HepG2 (cell line): Measurements from ENCODE around the gene FOSB. TPM values are rescaled to one million over a fixed set of nuclear protein-coding genes. Genes with fewer than 3 reads are reported as not detected.

Experiments used
- ATAC-seq: fragments of 200-7000 bp; cut with Tn5 transposase; 3 replicates; pipeline ENCODE4 v1.9.1; 2020; ENCODE audit warnings: mild to moderate bottlenecking, moderate library complexity
- BruUV-seq: library from RNA; stranded (reverse); fragments of 400-500 nt; replicated peaks from 2 replicates; lab custom pipeline; 2021; lab: Mats Ljungman, UMichigan
- CTCF ChIA-PET: fragments of 300-600 bp; formaldehyde crosslinking; extraction: SDS; loops from one replicate; lab custom pipeline; 2021; ENCODE audit warnings: low total read pairs, inconsistent platforms, low intra/inter-chr PET ratio; lab: Yijun Ruan, JAX
- POLR2A ChIA-PET: fragments of 350-600 bp; sonication (Branson Sonifier 250); formaldehyde crosslinking; loops from one replicate; lab custom pipeline; 2020; ENCODE audit warnings: antibody characterized with exemption, inconsistent platforms; lab: Yijun Ruan, JAX
- DNase-seq: peaks from one replicate; pipeline ENCODE4 v3.0.0-alpha.2; 2015; ENCODE audit warnings: low spot score
- FAIRE-seq: peaks from 3 replicates; lab custom pipeline; 2011; peaks lifted over from hg19 to GRCh38; lab: Jason Lieb, UNC
- H2AFZ ChIP-seq: one replicate; pipeline ENCODE4 v1.6.1; 2011; ENCODE audit warnings: low read length, inconsistent platforms
- H3K27ac ChIP-seq: fragments of 300-600 bp; 3 replicates; pipeline ENCODE4 v1.8.0; 2011; ENCODE audit warnings: mixed run types, mild to moderate bottlenecking, mixed read lengths, low read length, inconsistent platforms; ENCODE audit not compliant: insufficient read depth; ENCODE audit errors: extremely low read length
- H3K27me3 ChIP-seq, 2 experiments: fragments of 200-600 bp in 1 of 2; 2 replicates in 1 of 2; 3 replicates in 1 of 2; pipeline versions ENCODE4 v1.6.0 to v1.8.0; 2011; ENCODE audit warnings: low read length in 2 of 2, mild to moderate bottlenecking in 2 of 2, moderate library complexity in 2 of 2, inconsistent platforms in 1 of 2; ENCODE audit not compliant: insufficient read depth in 2 of 2, control insufficient read depth in 1 of 2
- H3K36me3 ChIP-seq, 2 experiments: fragments of 200-600 bp in 1 of 2; replicated peaks in 1 of 2; 2 replicates in 1 of 2; 3 replicates in 1 of 2; pipeline versions ENCODE4 v1.5.1 to v1.8.0; 2011; ENCODE audit warnings: low read length in 2 of 2, inconsistent platforms in 1 of 2; ENCODE audit not compliant: insufficient read depth in 2 of 2, control insufficient read depth in 1 of 2
- H3K4me1 ChIP-seq: 2 replicates; pipeline ENCODE4 v1.5.1; 2012; ENCODE audit warnings: low read length, inconsistent platforms; ENCODE audit not compliant: insufficient read depth
- H3K4me2 ChIP-seq: 2 replicates; pipeline ENCODE4 v1.6.0; 2011; ENCODE audit warnings: low read depth, low read length, inconsistent platforms
- H3K4me3 ChIP-seq, 3 experiments: fragments of 200-600 bp in 1 of 3; sonication (generic), shearing (Covaris generic) in 1 of 3; replicated peaks in 1 of 3; 2 replicates each; pipeline ENCODE4 v1.5.1; 2011 to 2016; ENCODE audit warnings: low read length in 3 of 3, inconsistent platforms in 2 of 3, low read depth in 2 of 3, mild to moderate bottlenecking in 2 of 3, control low read depth in 1 of 3, mixed read lengths in 1 of 3; ENCODE audit not compliant: insufficient read depth in 1 of 3
- H3K79me2 ChIP-seq: one replicate; pipeline ENCODE4 v1.6.1; 2011; ENCODE audit warnings: low read length, inconsistent platforms; ENCODE audit not compliant: insufficient read depth
- H3K9ac ChIP-seq: 2 replicates; pipeline ENCODE4 v1.6.0; 2011; ENCODE audit warnings: mild to moderate bottlenecking, low read depth, low read length, inconsistent platforms; ENCODE audit not compliant: insufficient read depth
- H3K9me3 ChIP-seq: 2 replicates; pipeline ENCODE4 v1.5.1; 2012; ENCODE audit warnings: mild to moderate bottlenecking, low read length
- H4K20me1 ChIP-seq: 2 replicates; pipeline ENCODE4 v1.6.0; 2011; ENCODE audit warnings: inconsistent platforms, mild to moderate bottlenecking, low read length, moderate library complexity; ENCODE audit not compliant: insufficient read depth
- ATF7 ChIP-seq, 2 experiments: fragments of 450-650 bp in 1 of 2; sonication (generic) in 1 of 2; formaldehyde crosslinking in 1 of 2; IDR thresholded peaks; 2 replicates each; pipeline versions ENCODE4 v1.4.0 to v1.6.1; 2016 to 2020; ENCODE audit warnings: antibody characterized with exemption in 1 of 2, mild to moderate bottlenecking in 1 of 2, missing genetic modification reagents in 1 of 2
- CHD2 ChIP-seq: IDR thresholded peaks from 2 replicates; pipeline ENCODE4 v1.6.1; 2011; ENCODE audit warnings: low read depth, low read length, improper control_type of control experiment
- HDAC6 ChIP-seq: fragments of 200-600 bp; sonication (generic); IDR thresholded peaks from 2 replicates; pipeline ENCODE4 v1.7.0; 2017; ENCODE audit warnings: mild to moderate bottlenecking, antibody characterized with exemption, low read length, low read depth
- POLR2A ChIP-seq, 2 experiments: IDR thresholded peaks; 2 replicates each; pipeline ENCODE4 v1.6.1; 2011; ENCODE audit warnings: low read depth in 2 of 2, low read length in 2 of 2, mild to moderate bottlenecking in 1 of 2, moderate library complexity in 1 of 2; ENCODE audit not compliant: insufficient read depth in 1 of 2
- POLR2AphosphoS2 ChIP-seq: IDR thresholded peaks from 2 replicates; pipeline ENCODE4 v1.6.1; 2011; ENCODE audit warnings: low read depth, low read length, improper control_type of control experiment
- SP5 ChIP-seq: IDR thresholded peaks from 2 replicates; pipeline ENCODE4 v1.6.1; 2016; ENCODE audit warnings: low read depth, borderline replicate concordance
- ZBTB8A ChIP-seq: sonication (generic); formaldehyde crosslinking; IDR thresholded peaks from 2 replicates; pipeline ENCODE4 v1.4.0; 2020; ENCODE audit warnings: mild to moderate bottlenecking, low read depth, missing genetic modification reagents, borderline replicate concordance
- ZSCAN12 ChIP-seq: sonication (generic); formaldehyde crosslinking; IDR thresholded peaks from 2 replicates; pipeline ENCODE4 v1.9.0; 2021; ENCODE audit warnings: mild to moderate bottlenecking, missing genetic modification reagents
- WGBS: methylation state at CpG from one replicate; pipeline ENCODE4 v1.1.6; 2017; ENCODE audit warnings: low lambda C conversion rate; 5-methylcytosine and 5-hydroxymethylcytosine counted together
- in situ Hi-C: cut with HindIII; loops from 2 replicates; pipeline ENCODE4 v1.10.0; 2017; ENCODE audit warnings: low pct_unique_long_range_greater_than_20kb; ENCODE audit not compliant: extremely low pct_ligation_motif_present
- intact Hi-C: fragments of 100-400 bp; cut with micrococcal nuclease; formaldehyde crosslinking; loops from one replicate; pipeline ENCODE4 v1.10.0; 2022; ENCODE audit not compliant: unreplicated experiment
- polyA plus RNA-seq, 8 experiments: library from polyadenylated mRNA; depleted of rRNA in 3 of 8; stranded (reverse) in 7 of 8; unstranded in 1 of 8; fragments of >200 nt; fragmentation: Illumina TruSeq in 4 of 8; extraction: Trizol in 4 of 8; gene quantifications; 2 replicates each; pipeline versions ENCODE4 v1.2.1 to v1.2.3, GENCODE V29; 2011 to 2016; ENCODE audit warnings: low read depth in 4 of 8, missing spikeins in 1 of 8, mixed read lengths in 1 of 8; ENCODE audit not compliant: insufficient read depth in 1 of 8
- total RNA-seq, 5 experiments: library from RNA; depleted of rRNA; stranded (reverse); fragments of >200 nt; fragmentation: Illumina TruSeq; extraction: Trizol; gene quantifications; 2 replicates each; pipeline ENCODE4 v1.2.3, GENCODE V29; 2016; ENCODE audit warnings: low read depth in 1 of 5

FOSB gene
- total and polyA plus RNA-seq, 2 of the 13 experiments (the other 11 are each of a cell fraction or from before 2014, with no cell fraction given): 2.8 to 6.0 TPM

DNA sequence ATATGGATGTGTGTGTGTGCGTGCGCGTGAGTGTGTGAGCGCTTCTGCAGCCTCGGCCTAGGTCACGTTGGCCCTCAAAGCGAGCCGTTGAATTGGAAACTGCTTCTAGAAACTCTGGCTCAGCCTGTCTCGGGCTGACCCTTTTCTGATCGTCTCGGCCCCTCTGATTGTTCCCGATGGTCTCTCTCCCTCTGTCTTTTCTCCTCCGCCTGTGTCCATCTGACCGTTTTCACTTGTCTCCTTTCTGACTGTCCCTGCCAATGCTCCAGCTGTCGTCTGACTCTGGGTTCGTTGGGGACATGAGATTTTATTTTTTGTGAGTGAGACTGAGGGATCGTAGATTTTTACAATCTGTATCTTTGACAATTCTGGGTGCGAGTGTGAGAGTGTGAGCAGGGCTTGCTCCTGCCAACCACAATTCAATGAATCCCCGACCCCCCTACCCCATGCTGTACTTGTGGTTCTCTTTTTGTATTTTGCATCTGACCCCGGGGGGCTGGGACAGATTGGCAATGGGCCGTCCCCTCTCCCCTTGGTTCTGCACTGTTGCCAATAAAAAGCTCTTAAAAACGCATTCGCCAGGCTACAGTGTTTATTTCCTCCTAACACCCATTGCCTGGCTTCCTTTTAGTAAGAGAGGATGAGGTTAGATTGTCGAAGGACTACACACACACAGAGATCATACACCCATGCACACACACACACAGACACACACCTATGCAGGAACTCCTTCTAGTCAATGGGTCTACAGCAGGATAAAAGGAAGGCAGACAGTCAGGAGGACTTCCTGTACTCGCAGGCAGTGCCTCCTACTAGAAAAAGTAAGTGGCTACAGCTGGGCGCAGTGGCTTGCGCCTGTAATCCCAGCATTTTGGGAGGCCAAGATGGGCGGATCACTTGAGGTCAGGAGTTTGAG lies 7.1 kb downstream of the FOSB start:
- H3K79me2 ChIP-seq: no peaks in the 10 kb centered on the region
- ChIA-PET CTCF (no interaction called here), POLR2A (no interaction called here)
- H3K9ac ChIP-seq: no peak overlapping the region
- in situ Hi-C loops: loop anchor here (5.0 to 10.0 kb wide), 2 partner anchors 33 to 50 kb away; partner anchors contain the start of gene ERCC1
- no peak overlapping the region for H2AFZ ChIP-seq
- TF ChIP-seq ATF7 (IDR thresholded peaks at IDR 0.05) (no peak), ATF7 (CRISPR knock-in tag; IDR thresholded peaks at IDR 0.05) (no peak), ZBTB8A (CRISPR knock-in tag) (no peak), HDAC6 (no peak), ZSCAN12 (CRISPR knock-in tag) (no peak), POLR2AphosphoS2 (peak; percentile 94), POLR2A (IDR thresholded peaks at IDR 0.05; ENCODE audit: insufficient read depth in 1 of 2, low read depth in 2 of 2, low read length in 2 of 2) (peak in 1 of 2 experiments; percentile 70; a peak in 2 of 4 replicates), SP5 (no peak), CHD2 (peak; percentile 40)
- peaks cover 0 to 10% of the 10 kb centered on the region in 2 experiments; a peak in 1 of 5 replicates for H3K27me3 ChIP-seq
- no peak overlapping the region for H3K4me3 ChIP-seq
- FAIRE-seq: no peak
- WGBS: 55% methylated on average over 28 of the region's 28 CpGs
- H4K20me1 ChIP-seq: no peaks in the 10 kb centered on the region
- no peak overlapping the region for H3K4me2 ChIP-seq
- no peak overlapping the region for H3K27ac ChIP-seq
- DNase-seq: no peak
- H3K36me3 ChIP-seq: no peaks in the 10 kb centered on the region
- BruUV-seq: no TSS peak
- intact Hi-C loops: no loop called here
- no peak for ATAC-seq
- H3K4me1 ChIP-seq: peaks cover 42% of the 10 kb centered on the region
- no peaks in the 10 kb centered on the region for H3K9me3 ChIP-seq
